Testis (tissue), 2 donors: Measurements from ENCODE around the gene GHRHR.

Experiments used
- POLR2A ChIP-seq: fragments of 450-650 bp; IDR thresholded peaks from one replicate; pipeline ENCODE4 v1.6.1; 2017; ENCODE audit warnings: antibody characterized with exemption, mild to moderate bottlenecking, moderate library complexity
- TF ChIP-seq, protein P1 (sequence below), 3 experiments: fragments of 450-650 bp in 2 of 3; fragments of 200-600 bp in 1 of 3; sonication (generic) in 1 of 3; IDR thresholded peaks; one replicate each; pipeline ENCODE4 v1.5.1; 2016 to 2019; ENCODE audit warnings: antibody characterized with exemption in 3 of 3, mild to moderate bottlenecking in 2 of 3, moderate library complexity in 1 of 3

GRCh38 chr7:30935569-30935877 is 28.2 kb upstream of the GHRHR start:
- TF ChIP-seq, protein P1, sequence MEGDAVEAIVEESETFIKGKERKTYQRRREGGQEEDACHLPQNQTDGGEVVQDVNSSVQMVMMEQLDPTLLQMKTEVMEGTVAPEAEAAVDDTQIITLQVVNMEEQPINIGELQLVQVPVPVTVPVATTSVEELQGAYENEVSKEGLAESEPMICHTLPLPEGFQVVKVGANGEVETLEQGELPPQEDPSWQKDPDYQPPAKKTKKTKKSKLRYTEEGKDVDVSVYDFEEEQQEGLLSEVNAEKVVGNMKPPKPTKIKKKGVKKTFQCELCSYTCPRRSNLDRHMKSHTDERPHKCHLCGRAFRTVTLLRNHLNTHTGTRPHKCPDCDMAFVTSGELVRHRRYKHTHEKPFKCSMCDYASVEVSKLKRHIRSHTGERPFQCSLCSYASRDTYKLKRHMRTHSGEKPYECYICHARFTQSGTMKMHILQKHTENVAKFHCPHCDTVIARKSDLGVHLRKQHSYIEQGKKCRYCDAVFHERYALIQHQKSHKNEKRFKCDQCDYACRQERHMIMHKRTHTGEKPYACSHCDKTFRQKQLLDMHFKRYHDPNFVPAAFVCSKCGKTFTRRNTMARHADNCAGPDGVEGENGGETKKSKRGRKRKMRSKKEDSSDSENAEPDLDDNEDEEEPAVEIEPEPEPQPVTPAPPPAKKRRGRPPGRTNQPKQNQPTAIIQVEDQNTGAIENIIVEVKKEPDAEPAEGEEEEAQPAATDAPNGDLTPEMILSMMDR (IDR thresholded peaks at IDR 0.05): no peak
- no peak for TF ChIP-seq POLR2A
